Esophagus squamous epithelium (tissue), 5 donors: ENCODE data around the gene MYO3B. TPM values are rescaled to one million over a fixed set of nuclear protein-coding genes. Genes with fewer than 3 reads are reported as not detected.

Experiments
- DNase-seq: peaks from one replicate; lab custom pipeline; 2025; lab: John Stamatoyannopoulos, UW
- H3K27ac ChIP-seq, 4 donors: fragments of 200-600 bp; sonication (generic); one replicate each; pipeline ENCODE4 v1.5.1; 2016 to 2019; ENCODE audit warnings: mild to moderate bottlenecking in 1 of 4
- H3K27me3 ChIP-seq, 4 donors: fragments of 200-600 bp; sonication (generic); 1 replicate in 3 of 4; 2 replicates in 1 of 4; pipeline versions ENCODE4 v1.5.1 to v1.6.0; 2017 to 2021; ENCODE audit warnings: antibody characterized with exemption in 1 of 4
- H3K36me3 ChIP-seq, 3 donors: fragments of 200-600 bp; sonication (generic); one replicate each; pipeline ENCODE4 v1.5.1; 2016 to 2019
- H3K4me1 ChIP-seq, 3 donors: fragments of 200-600 bp; sonication (generic); one replicate each; pipeline ENCODE4 v1.5.1; 2017 to 2019
- H3K4me3 ChIP-seq, 4 donors: fragments of 200-600 bp; sonication (generic); 1 replicate in 3 of 4; 2 replicates in 1 of 4; pipeline ENCODE4 v1.5.1; 2016 to 2019; ENCODE audit warnings: mild to moderate bottlenecking in 2 of 4, moderate library complexity in 1 of 4
- H3K9me3 ChIP-seq, 3 donors: fragments of 200-600 bp; sonication (generic); one replicate each; pipeline ENCODE4 v1.5.1; 2016 to 2019
- POLR2A ChIP-seq, 4 donors: fragments of 450-650 bp; IDR thresholded peaks; one replicate each; pipeline ENCODE4 v1.6.1; 2017; ENCODE audit warnings: antibody characterized with exemption in 4 of 4, mild to moderate bottlenecking in 4 of 4, moderate library complexity in 3 of 4
- WGBS, 2 donors: methylation state at CpG; one replicate each; pipeline ENCODE4 v1.1.5; 2018; 5-methylcytosine and 5-hydroxymethylcytosine counted together
- intact Hi-C: fragments of 100-400 bp; cut with DNase I; formaldehyde crosslinking; loops from one replicate; pipeline ENCODE4 v1.15.0; 2022
- total RNA-seq, 4 donors: library from RNA; depleted of rRNA; stranded (reverse); fragments of >200 nt; gene quantifications; one replicate each; pipeline ENCODE4 v1.1.0, GENCODE V29; 2016
- TF ChIP-seq, protein P1 (sequence below), 6 experiments: fragments of 450-650 bp in 4 of 6; fragments of 200-600 bp in 2 of 6; sonication (generic) in 2 of 6; IDR thresholded peaks; one replicate each; pipeline ENCODE4 v1.5.1; 2016 to 2019; ENCODE audit warnings: antibody characterized with exemption in 6 of 6, mild to moderate bottlenecking in 4 of 6, moderate library complexity in 4 of 6
- donor health status: DM: yes; HTN: yes; CAD: no.

The MYO3B gene
- total RNA-seq, 4 donors from 2014 or later = 0.15 to 0.38 (median 0.18) TPM

DNA sequence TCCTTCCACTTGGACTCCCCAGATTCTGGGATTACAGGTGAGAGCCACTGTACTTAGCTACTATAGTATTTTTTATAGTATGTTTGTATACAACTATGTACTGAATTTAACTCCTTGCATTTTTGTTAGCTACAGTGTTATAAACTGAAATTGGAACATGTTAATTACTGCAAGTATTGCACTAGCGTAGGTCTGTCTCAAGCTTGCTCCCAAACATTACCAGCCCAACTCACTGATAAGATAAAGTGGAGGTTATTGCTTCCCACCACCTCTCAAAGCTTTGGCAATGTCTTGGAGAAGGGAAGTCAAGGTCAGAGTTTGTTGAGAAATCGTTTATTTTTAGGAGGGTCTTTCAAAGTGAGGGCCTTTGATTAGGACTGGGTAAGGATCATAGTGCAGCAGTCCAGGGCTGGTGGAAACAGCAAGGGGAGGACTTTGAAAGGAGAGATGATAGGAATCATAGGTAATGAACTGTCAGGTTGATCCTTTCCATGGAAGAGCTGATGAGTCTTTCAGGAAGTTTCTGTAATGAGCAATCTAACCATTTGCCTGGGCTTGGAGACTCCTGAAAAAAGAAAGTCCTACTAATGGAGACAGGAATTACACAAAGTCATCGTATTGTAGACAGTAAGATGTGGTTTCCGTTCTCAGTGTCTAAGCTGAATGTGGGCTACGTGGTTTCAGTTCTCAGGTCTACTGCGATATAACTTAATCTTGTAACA is 257.1 kb downstream of the MYO3B start:
- no peaks in the 10 kb centered on the region for H3K9me3 ChIP-seq
- no peak overlapping the region for H3K4me3 ChIP-seq
- WGBS, 2 donors = 63 to 70% methylated on average over 6 of the region's 6 CpGs
- no peaks in the 10 kb centered on the region for H3K27me3 ChIP-seq
- H3K4me1 ChIP-seq = no peaks in the 10 kb centered on the region
- no peaks in the 10 kb centered on the region for H3K36me3 ChIP-seq
- DNase-seq = no peak
- H3K27ac ChIP-seq = no peak overlapping the region
- intact Hi-C loops = no loop called here
- TF ChIP-seq POLR2A (IDR thresholded peaks at IDR 0.05) = no peak
- TF ChIP-seq, protein P1, sequence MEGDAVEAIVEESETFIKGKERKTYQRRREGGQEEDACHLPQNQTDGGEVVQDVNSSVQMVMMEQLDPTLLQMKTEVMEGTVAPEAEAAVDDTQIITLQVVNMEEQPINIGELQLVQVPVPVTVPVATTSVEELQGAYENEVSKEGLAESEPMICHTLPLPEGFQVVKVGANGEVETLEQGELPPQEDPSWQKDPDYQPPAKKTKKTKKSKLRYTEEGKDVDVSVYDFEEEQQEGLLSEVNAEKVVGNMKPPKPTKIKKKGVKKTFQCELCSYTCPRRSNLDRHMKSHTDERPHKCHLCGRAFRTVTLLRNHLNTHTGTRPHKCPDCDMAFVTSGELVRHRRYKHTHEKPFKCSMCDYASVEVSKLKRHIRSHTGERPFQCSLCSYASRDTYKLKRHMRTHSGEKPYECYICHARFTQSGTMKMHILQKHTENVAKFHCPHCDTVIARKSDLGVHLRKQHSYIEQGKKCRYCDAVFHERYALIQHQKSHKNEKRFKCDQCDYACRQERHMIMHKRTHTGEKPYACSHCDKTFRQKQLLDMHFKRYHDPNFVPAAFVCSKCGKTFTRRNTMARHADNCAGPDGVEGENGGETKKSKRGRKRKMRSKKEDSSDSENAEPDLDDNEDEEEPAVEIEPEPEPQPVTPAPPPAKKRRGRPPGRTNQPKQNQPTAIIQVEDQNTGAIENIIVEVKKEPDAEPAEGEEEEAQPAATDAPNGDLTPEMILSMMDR (IDR thresholded peaks at IDR 0.05) = no peak

GRCh38 chr2:170436077-170436943 is 258.4 kb downstream of the MYO3B start:
- 40 to 46% methylated on average over 5 of the region's 5 CpGs for WGBS, 2 donors
- intact Hi-C loops = no loop called here
- H3K27ac ChIP-seq = no peak overlapping the region
- no peak for DNase-seq
- TF ChIP-seq, protein P1 (IDR thresholded peaks at IDR 0.05) = no peak
- no peak for TF ChIP-seq POLR2A (IDR thresholded peaks at IDR 0.05)
- no peaks in the 10 kb centered on the region for H3K9me3 ChIP-seq
- H3K4me3 ChIP-seq = no peak overlapping the region
- H3K4me1 ChIP-seq = no peaks in the 10 kb centered on the region
- no peaks in the 10 kb centered on the region for H3K36me3 ChIP-seq
- H3K27me3 ChIP-seq = peaks cover 0 to under 1% (median 0%) of the 10 kb centered on the region in 4 donors

- TF ChIP-seq POLR2A (IDR thresholded peaks at IDR 0.05) = no peak
- TF ChIP-seq, protein P1 (IDR thresholded peaks at IDR 0.05) = no peak
- no peaks in the 10 kb centered on the region for H3K9me3 ChIP-seq
- H3K27me3 ChIP-seq = peaks cover 0 to 5% (median 0%) of the 10 kb centered on the region in 4 donors
- no peak overlapping the region for H3K4me3 ChIP-seq
- peaks cover 0 to 4% (median 0%) of the 10 kb centered on the region in 3 donors for H3K4me1 ChIP-seq
- 43 to 63% methylated on average over 3 of the region's 3 CpGs for WGBS, 2 donors
- intact Hi-C loops = no loop called here
- H3K36me3 ChIP-seq = no peaks in the 10 kb centered on the region
- H3K27ac ChIP-seq = no peak overlapping the region
- DNase-seq = no peak
Observed at GRCh38 chr2:170446078-170446477, 268.1 kb downstream of the MYO3B start.

DNA sequence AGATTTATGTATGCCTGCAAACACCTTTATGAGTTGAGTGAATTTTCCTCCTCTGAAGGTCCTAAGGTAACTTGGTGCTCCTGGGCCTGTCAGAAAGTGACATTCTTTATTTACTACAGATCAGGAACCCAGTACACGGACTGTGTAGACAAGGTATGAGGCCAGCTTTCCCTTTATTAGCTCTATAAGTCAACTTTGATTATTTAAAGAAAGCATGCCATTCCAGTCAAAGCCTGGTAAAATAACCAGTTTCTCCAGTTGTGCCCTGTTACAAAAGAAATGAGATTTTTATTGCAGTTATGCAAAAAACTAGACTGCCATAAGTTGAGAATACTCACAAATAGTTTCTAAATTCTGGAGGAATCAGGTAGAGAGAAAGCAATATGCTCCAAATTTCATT is 271.1 kb downstream of the MYO3B start:
- H3K9me3 ChIP-seq = no peaks in the 10 kb centered on the region
- peaks cover 0 to 4% (median 0%) of the 10 kb centered on the region in 3 donors for H3K4me1 ChIP-seq
- no peaks in the 10 kb centered on the region for H3K27me3 ChIP-seq
- intact Hi-C loops = no loop called here
- H3K36me3 ChIP-seq = no peaks in the 10 kb centered on the region
- no peak overlapping the region for H3K27ac ChIP-seq
- no peak for TF ChIP-seq POLR2A (IDR thresholded peaks at IDR 0.05)
- TF ChIP-seq, protein P1 (IDR thresholded peaks at IDR 0.05) = no peak
- no peak overlapping the region for H3K4me3 ChIP-seq
- no peak for DNase-seq
- 17 to 54% methylated on average over 1 of the region's 1 CpG for WGBS, 2 donors
